ENCODE data around the gene SUGCT. TPM values are rescaled to one million over a fixed set of nuclear protein-coding genes. Genes with fewer than 3 reads are reported as not detected.
"Not testable (repeated sequence)": the region's sequence is repeated elsewhere in the genome, so short reads cannot be mapped to it uniquely, and the experiment has no call there.

SUGCT gene
- polyA plus RNA-seq, 1 experiment: 12.5 TPM

GRCh38 chr7:40612298-40612697 is 477.5 kb downstream of the SUGCT start:
- TF ChIP-seq, protein P1, sequence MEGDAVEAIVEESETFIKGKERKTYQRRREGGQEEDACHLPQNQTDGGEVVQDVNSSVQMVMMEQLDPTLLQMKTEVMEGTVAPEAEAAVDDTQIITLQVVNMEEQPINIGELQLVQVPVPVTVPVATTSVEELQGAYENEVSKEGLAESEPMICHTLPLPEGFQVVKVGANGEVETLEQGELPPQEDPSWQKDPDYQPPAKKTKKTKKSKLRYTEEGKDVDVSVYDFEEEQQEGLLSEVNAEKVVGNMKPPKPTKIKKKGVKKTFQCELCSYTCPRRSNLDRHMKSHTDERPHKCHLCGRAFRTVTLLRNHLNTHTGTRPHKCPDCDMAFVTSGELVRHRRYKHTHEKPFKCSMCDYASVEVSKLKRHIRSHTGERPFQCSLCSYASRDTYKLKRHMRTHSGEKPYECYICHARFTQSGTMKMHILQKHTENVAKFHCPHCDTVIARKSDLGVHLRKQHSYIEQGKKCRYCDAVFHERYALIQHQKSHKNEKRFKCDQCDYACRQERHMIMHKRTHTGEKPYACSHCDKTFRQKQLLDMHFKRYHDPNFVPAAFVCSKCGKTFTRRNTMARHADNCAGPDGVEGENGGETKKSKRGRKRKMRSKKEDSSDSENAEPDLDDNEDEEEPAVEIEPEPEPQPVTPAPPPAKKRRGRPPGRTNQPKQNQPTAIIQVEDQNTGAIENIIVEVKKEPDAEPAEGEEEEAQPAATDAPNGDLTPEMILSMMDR (IDR thresholded peaks at IDR 0.05; ENCODE audit: low read depth, low read length): no peak
- CTCF ChIA-PET: interaction anchor here (0.6 to 1.4 kb wide), 2 partner anchors 380 to 1088 kb away, joined by 5 read pairs; no protein-coding TSS in a partner anchor
- H3K9me3 ChIP-seq (ENCODE audit: control insufficient read depth, insufficient read depth, low read length): no peaks in the 10 kb centered on the region
- POLR2A ChIA-PET: no interaction called here
- no peak overlapping the region for H3K27ac ChIP-seq (ENCODE audit: low read depth, low read length)
- no peak for DNase-seq (ENCODE audit: low read depth, low spot score)
- H3K27me3 ChIP-seq (ENCODE audit: control insufficient read depth, insufficient read depth, low read length): no peaks in the 10 kb centered on the region
- no peak overlapping the region for H3K4me3 ChIP-seq (ENCODE audit: low read depth, low read length)

DNA sequence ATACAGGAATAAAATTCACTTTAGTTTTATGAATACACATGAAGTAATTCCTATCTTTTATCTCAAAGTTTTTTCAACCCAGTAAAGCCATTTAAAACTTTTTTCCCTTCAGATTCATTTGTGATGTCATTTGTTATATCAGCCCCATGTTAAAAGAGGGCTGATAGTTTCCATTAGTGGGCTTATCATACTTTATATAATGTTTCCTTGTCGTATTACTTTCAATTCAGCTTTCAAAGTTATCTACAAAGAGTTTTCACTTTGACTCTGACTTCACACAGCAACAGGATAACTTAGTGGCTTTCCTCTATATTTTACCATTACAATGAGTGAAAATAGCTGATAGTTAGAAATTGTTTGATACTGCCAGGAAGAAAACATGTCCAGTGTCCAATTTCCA is 484.8 kb downstream of the SUGCT start:
- POLR2A ChIA-PET: no interaction called here
- H3K27ac ChIP-seq (ENCODE audit: low read depth, low read length): no peak overlapping the region

GRCh38 chr7:40621592-40621998 is 486.8 kb downstream of the SUGCT start:
- Histone ChIP-seq H3K4me3 (ENCODE audit: low read depth, low read length) (no peak overlapping the region), H3K27me3 (ENCODE audit: control insufficient read depth, insufficient read depth, low read length) (no peaks in the 10 kb centered on the region), H3K27ac (ENCODE audit: low read depth, low read length) (no peak overlapping the region), H3K9me3 (ENCODE audit: control insufficient read depth, insufficient read depth, low read length) (no peaks in the 10 kb centered on the region)
- ChIA-PET POLR2A (no interaction called here), CTCF (no interaction called here)
- no peak for DNase-seq (ENCODE audit: low read depth, low spot score)
- TF ChIP-seq, protein P1 (IDR thresholded peaks at IDR 0.05; ENCODE audit: low read depth, low read length): no peak

More for the DNA sequence above, 484.8 kb downstream of the SUGCT start:
- TF ChIP-seq, protein P1 (IDR thresholded peaks at IDR 0.05; ENCODE audit: low read depth, low read length): no peak
- H3K27me3 ChIP-seq (ENCODE audit: control insufficient read depth, insufficient read depth, low read length): no peaks in the 10 kb centered on the region
- DNase-seq (ENCODE audit: low read depth, low spot score): no peak
- no peak overlapping the region for H3K4me3 ChIP-seq (ENCODE audit: low read depth, low read length)
- CTCF ChIA-PET: interaction anchor here (1.1 to 4.4 kb wide), 2 partner anchors 14 to 387 kb away, joined by 4 to 19 read pairs; no protein-coding TSS in a partner anchor
- H3K9me3 ChIP-seq (ENCODE audit: control insufficient read depth, insufficient read depth, low read length): no peaks in the 10 kb centered on the region

GRCh38 chr7:40622941-40623501 is 488.2 kb downstream of the SUGCT start:
- Histone ChIP-seq H3K27me3 (ENCODE audit: control insufficient read depth, insufficient read depth, low read length) (no peaks in the 10 kb centered on the region), H3K9me3 (ENCODE audit: control insufficient read depth, insufficient read depth, low read length) (no peaks in the 10 kb centered on the region), H3K27ac (ENCODE audit: low read depth, low read length) (no peak overlapping the region), H3K4me3 (ENCODE audit: low read depth, low read length) (no peak overlapping the region)
- DNase-seq (ENCODE audit: low read depth, low spot score): no peak
- TF ChIP-seq, protein P1 (IDR thresholded peaks at IDR 0.05; ENCODE audit: low read depth, low read length): no peak
- CTCF ChIA-PET: interaction anchor here (1.0 kb wide), 1 partner anchor 17 kb away, joined by 3 read pairs; no protein-coding TSS in a partner anchor
- POLR2A ChIA-PET: no interaction called here

GRCh38 chr7:40623863-40624262 is 489.1 kb downstream of the SUGCT start:
- DNase-seq (ENCODE audit: low read depth, low spot score): no peak
- TF ChIP-seq, protein P1 (IDR thresholded peaks at IDR 0.05; ENCODE audit: low read depth, low read length): no peak
- POLR2A ChIA-PET: no interaction called here
- H3K4me3 ChIP-seq (ENCODE audit: low read depth, low read length): no peak overlapping the region
- no peak overlapping the region for H3K27ac ChIP-seq (ENCODE audit: low read depth, low read length)
- H3K27me3 ChIP-seq (ENCODE audit: control insufficient read depth, insufficient read depth, low read length): no peaks in the 10 kb centered on the region
- CTCF ChIA-PET: interaction anchor here (1.0 kb wide), 1 partner anchor 17 kb away, joined by 3 read pairs; no protein-coding TSS in a partner anchor
- no peaks in the 10 kb centered on the region for H3K9me3 ChIP-seq (ENCODE audit: control insufficient read depth, insufficient read depth, low read length)

DNA sequence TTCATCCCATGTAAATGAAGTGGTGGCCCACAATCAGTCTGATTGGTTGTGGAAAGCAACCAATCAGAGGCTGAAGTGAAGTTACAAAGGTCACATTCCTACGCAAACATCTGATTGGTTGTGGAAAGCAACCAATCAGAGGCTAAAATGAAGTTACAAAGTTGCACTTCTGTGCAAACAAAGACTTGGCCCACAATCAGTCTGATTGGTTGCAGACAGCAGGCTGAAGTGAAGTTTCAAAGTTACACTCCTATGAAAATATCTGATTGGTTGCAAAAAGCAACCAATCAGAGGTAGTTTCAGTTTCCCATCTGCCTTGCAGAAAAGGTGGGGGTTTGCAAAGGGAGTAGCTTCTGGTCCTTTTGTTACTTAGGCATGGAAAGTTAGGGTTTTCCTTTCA is 492.6 kb downstream of the SUGCT start:
- POLR2A ChIA-PET; DNase-seq (ENCODE audit: low read depth, low spot score); CTCF ChIA-PET: not testable (repeated sequence)

More for the DNA sequence above, 492.6 kb downstream of the SUGCT start:
- not testable (repeated sequence) for H3K27ac ChIP-seq (ENCODE audit: low read depth, low read length); H3K9me3 ChIP-seq (ENCODE audit: control insufficient read depth, insufficient read depth, low read length); H3K27me3 ChIP-seq (ENCODE audit: control insufficient read depth, insufficient read depth, low read length); H3K4me3 ChIP-seq (ENCODE audit: low read depth, low read length)

Data from AG04450 (cell line).